K562 (cell line): ENCODE results near the gene MUSTN1.

Source experiments
- GABPA ChIP-seq: fragments of 200-800 bp; sonication (Bioruptor generic); conservative IDR thresholded peaks from 2 replicates; pipeline ENCODE4 v1.6.1; 2016; ENCODE audit warnings: low read depth, missing genetic modification characterization, missing compliant biosample characterization
- MAFF ChIP-seq: IDR thresholded peaks from 2 replicates; pipeline ENCODE4 v1.6.1; 2012; ENCODE audit warnings: low read length, improper control_type of control experiment
- TCFL5 ChIP-seq: fragments of 250-450 bp; sonication (Bioruptor Pico); conservative IDR thresholded peaks from 2 replicates; pipeline ENCODE4 v1.6.1; 2021; ENCODE audit warnings: mild to moderate bottlenecking, moderate library complexity, matching md5 sums
- TFAM ChIP-seq: fragments of 250-450 bp; sonication (Bioruptor Pico); conservative IDR thresholded peaks from 2 replicates; pipeline ENCODE4 v1.5.0; 2021; ENCODE audit warnings: mild to moderate bottlenecking, moderate library complexity
- ZFP30 ChIP-seq: fragments of 250-450 bp; sonication (Bioruptor Pico); IDR thresholded peaks from 2 replicates; pipeline ENCODE4 v1.8.0; 2022; ENCODE audit warnings: moderate library complexity, mild to moderate bottlenecking, inconsistent platforms, borderline replicate concordance
- ZNF79 ChIP-seq: fragments of 250-450 bp; sonication (Bioruptor Pico); IDR thresholded peaks from 2 replicates; pipeline ENCODE4 v1.4.0; 2020; ENCODE audit warnings: low read depth, mild to moderate bottlenecking, moderate library complexity
- TF ChIP-seq, protein P1 (sequence below): sonication (generic); formaldehyde crosslinking; IDR thresholded peaks from 2 replicates; pipeline ENCODE4 v1.8.1; 2022; ENCODE audit warnings: missing genetic modification reagents

GRCh38 chr3:52871761-52872160 lies 36.9 kb upstream of the MUSTN1 start:
- TF ChIP-seq TFAM (CRISPR knock-in tag) (no peak), TCFL5 (CRISPR knock-in tag) (no peak), MAFF (no peak), GABPA (tag) (no peak), ZFP30 (CRISPR knock-in tag) (no peak), ZNF79 (CRISPR knock-in tag) (no peak)
- TF ChIP-seq, protein P1, sequence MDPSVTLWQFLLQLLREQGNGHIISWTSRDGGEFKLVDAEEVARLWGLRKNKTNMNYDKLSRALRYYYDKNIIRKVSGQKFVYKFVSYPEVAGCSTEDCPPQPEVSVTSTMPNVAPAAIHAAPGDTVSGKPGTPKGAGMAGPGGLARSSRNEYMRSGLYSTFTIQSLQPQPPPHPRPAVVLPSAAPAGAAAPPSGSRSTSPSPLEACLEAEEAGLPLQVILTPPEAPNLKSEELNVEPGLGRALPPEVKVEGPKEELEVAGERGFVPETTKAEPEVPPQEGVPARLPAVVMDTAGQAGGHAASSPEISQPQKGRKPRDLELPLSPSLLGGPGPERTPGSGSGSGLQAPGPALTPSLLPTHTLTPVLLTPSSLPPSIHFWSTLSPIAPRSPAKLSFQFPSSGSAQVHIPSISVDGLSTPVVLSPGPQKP: no peak
